BJ (cell line): ENCODE results near the gene RHBDD3. TPM values are rescaled to one million over a fixed set of nuclear protein-coding genes. Genes with fewer than 3 reads are reported as not detected.

Experiments used
- CTCF ChIA-PET: fragments of 350-600 bp; formaldehyde crosslinking; extraction: SDS; loops from one replicate; lab custom pipeline; 2021; ENCODE audit warnings: antibody characterized with exemption, inconsistent platforms; lab: Yijun Ruan, JAX
- POLR2A ChIA-PET: fragments of 300-600 bp; sonication (Branson Sonifier 250); formaldehyde crosslinking; extraction: SDS; loops from one replicate; lab custom pipeline; 2021; ENCODE audit warnings: antibody characterized with exemption; lab: Charles Lee
- DNase-seq: peaks from one replicate; pipeline ENCODE4 v3.0.0-alpha.2; 2011; ENCODE audit warnings: low read depth
- H3K27me3 ChIP-seq: 2 replicates; pipeline ENCODE4 v1.6.0; 2011; ENCODE audit warnings: low read length; ENCODE audit not compliant: control insufficient read depth, insufficient read depth
- H3K36me3 ChIP-seq: 2 replicates; pipeline ENCODE4 v1.5.1; 2011; ENCODE audit warnings: low read length; ENCODE audit not compliant: control insufficient read depth, insufficient read depth
- H3K4me3 ChIP-seq: 2 replicates; pipeline ENCODE4 v1.5.1; 2011; ENCODE audit warnings: low read depth, mild to moderate bottlenecking, control low read depth, low read length
- polyA plus RNA-seq: library from polyadenylated mRNA; depleted of rRNA; stranded (reverse); fragments of >200 nt; gene quantifications from 2 replicates; pipeline ENCODE4 v1.2.3, GENCODE V29; 2011
- TF ChIP-seq, protein P1 (sequence below): IDR thresholded peaks from 2 replicates; pipeline ENCODE4 v1.5.1; 2011; ENCODE audit warnings: low read depth, mild to moderate bottlenecking, control low read depth, inconsistent platforms, low read length, moderate library complexity; ENCODE audit not compliant: insufficient read depth

RHBDD3 gene
- polyA plus RNA-seq, 1 experiment = 15.6 TPM

DNA sequence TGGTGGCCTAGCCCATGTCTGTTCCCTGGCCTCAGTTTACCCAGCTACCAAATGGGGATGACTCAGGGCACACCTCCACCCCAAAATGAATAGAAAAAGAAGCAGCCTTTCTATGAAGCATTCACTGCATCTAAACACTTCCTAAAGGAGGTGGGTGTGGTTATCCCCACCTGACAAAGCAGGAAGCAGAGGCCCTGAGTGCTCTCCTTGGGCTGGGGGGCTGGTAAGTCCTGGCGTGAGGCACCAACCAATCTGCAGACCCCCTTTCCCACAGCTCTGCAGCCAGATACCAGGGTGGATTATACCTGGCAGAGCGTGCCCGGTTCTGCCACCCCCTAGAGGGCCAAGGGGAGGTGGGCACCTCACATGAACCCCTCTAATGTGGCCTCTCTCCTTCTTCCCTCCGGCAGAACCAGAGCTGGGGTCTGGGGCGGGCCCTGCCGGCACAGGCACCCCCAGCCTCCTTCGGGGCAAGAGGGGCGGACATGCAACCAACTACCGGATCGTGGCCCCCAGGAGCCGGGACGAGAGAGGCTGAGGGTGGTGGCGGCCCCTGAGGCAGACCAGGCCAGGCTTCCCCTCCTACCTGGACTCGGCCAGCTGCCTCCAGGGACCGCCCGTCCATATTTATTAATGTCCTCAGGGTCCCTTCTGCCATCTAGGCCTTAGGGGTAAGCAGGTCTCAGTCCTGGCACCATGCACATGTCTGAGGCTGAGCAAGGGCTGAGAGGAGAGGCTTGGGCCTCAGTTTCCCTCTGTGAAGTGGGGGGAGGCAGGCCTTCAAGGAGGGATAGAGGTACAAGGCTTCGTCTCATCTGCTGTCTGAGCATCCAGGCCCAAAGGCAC, 9.2 kb downstream of the RHBDD3 start:
- peaks cover 7% of the 10 kb centered on the region for H3K36me3 ChIP-seq
- TF ChIP-seq, protein P1, sequence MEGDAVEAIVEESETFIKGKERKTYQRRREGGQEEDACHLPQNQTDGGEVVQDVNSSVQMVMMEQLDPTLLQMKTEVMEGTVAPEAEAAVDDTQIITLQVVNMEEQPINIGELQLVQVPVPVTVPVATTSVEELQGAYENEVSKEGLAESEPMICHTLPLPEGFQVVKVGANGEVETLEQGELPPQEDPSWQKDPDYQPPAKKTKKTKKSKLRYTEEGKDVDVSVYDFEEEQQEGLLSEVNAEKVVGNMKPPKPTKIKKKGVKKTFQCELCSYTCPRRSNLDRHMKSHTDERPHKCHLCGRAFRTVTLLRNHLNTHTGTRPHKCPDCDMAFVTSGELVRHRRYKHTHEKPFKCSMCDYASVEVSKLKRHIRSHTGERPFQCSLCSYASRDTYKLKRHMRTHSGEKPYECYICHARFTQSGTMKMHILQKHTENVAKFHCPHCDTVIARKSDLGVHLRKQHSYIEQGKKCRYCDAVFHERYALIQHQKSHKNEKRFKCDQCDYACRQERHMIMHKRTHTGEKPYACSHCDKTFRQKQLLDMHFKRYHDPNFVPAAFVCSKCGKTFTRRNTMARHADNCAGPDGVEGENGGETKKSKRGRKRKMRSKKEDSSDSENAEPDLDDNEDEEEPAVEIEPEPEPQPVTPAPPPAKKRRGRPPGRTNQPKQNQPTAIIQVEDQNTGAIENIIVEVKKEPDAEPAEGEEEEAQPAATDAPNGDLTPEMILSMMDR = no peak
- DNase-seq = no peak
- ChIA-PET POLR2A (no interaction called here), CTCF (interaction anchor here (1.6 kb wide), 2 partner anchors 9 to 13 kb away, joined by 5 to 7 read pairs; no protein-coding TSS in a partner anchor)
- no peak overlapping the region for H3K4me3 ChIP-seq
- no peaks in the 10 kb centered on the region for H3K27me3 ChIP-seq

DNA sequence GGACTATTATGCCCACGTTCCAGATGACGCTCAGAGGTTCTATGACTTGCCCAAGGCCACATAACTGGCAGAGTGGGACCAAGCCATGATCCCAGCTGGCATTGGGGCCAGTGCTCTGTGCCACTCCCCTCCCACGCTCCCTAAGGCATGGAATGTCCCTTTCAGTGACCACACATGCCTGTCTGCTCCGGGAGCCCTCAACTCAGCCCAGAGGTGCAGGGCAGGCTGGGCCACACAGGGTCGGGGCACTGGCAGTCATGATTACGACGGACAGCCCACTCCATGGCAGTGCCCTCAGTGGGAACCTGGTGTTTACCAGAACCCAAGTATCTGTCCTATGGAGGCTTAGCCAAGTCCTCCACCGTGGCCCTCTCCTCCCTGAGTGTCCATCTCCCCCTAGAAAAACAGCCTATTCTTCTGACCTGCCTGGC, 10.0 kb downstream of the RHBDD3 start:
- Histone ChIP-seq H3K27me3 (no peaks in the 10 kb centered on the region), H3K36me3 (peaks cover 6% of the 10 kb centered on the region), H3K4me3 (no peak overlapping the region)
- TF ChIP-seq, protein P1 = no peak
- ChIA-PET POLR2A (interaction anchor here (0.6 kb wide), 1 partner anchor 40 kb away, joined by 3 read pairs; no protein-coding TSS in a partner anchor), CTCF (interaction anchor here (1.6 to 4.1 kb wide), 2 partner anchors 8 to 13 kb away, joined by 5 to 31 read pairs; no protein-coding TSS in a partner anchor)
- no peak for DNase-seq

DNA sequence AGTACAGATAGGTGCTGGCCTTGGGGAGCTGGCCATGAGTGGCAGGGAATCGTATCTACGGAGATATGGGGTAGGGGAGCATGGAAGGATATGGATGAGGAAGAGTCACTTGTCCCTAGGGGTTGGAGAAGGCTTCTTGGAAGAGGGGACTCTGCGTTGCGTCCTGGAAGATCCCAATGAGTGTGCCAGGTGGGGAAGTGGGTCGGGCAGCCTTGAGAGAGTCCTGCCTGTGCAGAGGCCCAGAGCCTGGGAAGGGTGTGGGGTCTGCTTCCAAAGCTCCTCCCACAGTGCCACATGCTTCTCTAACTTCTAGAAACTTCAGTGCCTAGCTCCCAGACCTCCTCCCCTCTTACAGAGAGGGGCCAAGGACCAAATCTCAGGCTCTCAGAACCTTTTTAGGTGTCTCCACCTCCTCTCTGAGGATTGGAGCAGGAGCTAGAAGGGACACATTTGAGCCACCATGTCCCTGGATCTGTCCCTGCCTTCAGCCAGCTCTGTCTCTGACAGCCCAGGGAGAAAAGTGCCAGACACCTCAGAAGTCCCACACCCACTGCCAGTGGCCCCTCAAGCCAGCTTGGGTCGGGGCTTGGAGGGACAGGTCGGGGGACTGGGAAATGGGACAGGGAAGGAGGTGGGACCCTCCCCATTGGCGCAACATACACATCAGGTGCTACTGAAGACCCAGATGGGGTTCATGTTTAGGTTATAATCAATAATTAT, 11.0 kb downstream of the RHBDD3 start:
- TF ChIP-seq, protein P1 = no peak
- DNase-seq = no peak
- Histone ChIP-seq H3K4me3 (no peak overlapping the region), H3K36me3 (peaks cover 6% of the 10 kb centered on the region), H3K27me3 (no peaks in the 10 kb centered on the region)
- ChIA-PET POLR2A (interaction anchor here (0.6 kb wide), 1 partner anchor 39 kb away, joined by 3 read pairs; no protein-coding TSS in a partner anchor), CTCF (interaction anchor here (0.6 to 4.1 kb wide), 2 partner anchors 12 to 38 kb away, joined by 3 to 31 read pairs; no protein-coding TSS in a partner anchor)

DNA sequence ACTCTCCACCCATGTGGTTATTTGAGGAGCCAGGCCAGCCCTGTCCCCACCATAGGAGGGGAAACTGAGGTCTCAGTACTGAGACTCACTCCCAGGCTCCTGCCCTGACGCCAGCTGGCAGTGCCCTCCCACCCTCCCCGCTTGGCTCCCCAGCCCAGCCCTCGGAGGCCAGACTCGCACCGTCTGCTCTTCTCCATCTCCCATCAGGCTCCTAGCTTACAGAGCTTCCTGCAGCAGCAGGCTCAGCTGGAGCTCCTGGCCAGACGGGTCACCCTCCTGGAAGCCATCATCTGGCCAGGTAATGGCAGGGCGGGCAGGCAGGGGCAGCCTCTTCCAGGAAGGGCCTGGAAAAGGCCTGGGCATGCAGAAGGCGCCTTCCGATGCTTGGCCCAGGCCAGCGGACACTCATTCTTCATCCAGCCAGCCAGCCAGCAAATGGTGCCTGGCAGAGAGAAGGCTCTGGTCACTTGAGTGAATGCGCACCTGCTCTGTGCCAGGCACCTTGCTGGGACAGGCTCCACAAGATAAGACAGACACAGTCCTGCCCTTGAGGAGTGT, 12.6 kb downstream of the RHBDD3 start:
- Histone ChIP-seq H3K4me3 (no peak overlapping the region), H3K27me3 (no peaks in the 10 kb centered on the region), H3K36me3 (peaks cover 1% of the 10 kb centered on the region; the same call in 1 of the 2 replicates)
- POLR2A ChIA-PET = no interaction called here
- TF ChIP-seq, protein P1 = no peak
- CTCF ChIA-PET = interaction anchor here (4.1 kb wide), 1 partner anchor 10 kb away, joined by 31 read pairs; no protein-coding TSS in a partner anchor
- no peak for DNase-seq
